NCI-H1930 (cell line): ENCODE data around the gene NCAM1.
A peak's percentile ranks its signal among the peaks of the same experiment; 100 is the strongest.

ENCODE experiments used
- DNase-seq, 2 experiments: peaks; one replicate each; lab custom pipeline; 2025; lab: John Stamatoyannopoulos, UW

NCAM1 gene

DNA sequence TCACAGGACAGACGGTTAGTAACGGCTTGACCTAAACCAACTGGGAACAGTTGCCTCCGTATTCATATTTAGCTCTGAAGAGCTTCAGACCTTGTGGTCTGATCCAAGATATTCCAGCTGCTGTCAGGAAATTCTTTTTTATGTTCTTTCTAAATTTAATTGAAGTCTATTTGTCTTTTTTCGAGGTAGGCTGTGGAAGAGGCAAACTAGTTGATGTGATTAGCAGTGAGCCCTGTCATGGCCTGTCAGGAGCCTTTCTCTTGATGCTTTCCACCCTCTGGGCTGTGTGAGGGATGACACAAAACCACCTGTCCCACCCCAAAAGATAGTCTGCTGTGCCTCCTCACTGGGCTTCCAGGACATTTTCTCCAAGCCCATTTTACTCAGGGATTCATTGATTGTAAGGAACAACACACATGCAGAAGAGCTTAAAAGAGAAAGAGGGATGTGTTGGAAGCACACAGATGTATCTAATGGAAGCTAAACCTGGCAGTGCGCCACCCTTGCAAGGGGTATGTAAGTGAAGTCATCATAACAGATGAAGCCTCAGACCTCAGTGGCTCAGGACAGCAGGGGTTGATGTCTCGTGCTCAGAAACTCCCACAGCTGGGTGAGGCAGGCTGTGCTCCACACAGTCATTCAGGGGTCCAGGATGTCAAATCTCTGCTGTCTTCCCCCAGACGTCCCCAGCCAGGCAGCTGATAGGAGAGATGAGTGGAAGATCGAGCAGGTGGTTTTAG, 170.0 kb downstream of the NCAM1 start:
- no peak for DNase-seq

DNA sequence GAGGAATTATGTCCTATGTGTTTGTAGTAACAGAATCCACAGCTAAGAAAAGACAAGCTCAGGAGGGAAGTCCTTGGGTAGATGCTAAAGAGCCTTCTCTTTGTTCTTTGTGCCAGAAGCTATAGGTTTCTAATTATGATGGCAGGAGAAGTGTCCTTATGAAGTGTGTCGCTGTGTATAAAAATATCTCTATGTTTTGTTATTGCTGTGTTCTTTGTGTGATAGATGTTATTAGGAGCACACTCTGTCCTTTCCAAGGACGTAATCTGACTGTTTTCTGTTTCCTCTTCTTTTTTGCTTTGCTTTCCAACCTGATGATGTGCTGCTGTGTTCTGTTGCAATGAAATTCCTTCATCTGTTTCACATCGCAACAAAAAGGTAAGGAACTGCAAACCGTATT, 171.9 kb downstream of the NCAM1 start:
- DNase-seq = no peak

GRCh38 chr11:113134626-113135025, 173.4 kb downstream of the NCAM1 start:
- no peak for DNase-seq

- peak; percentile 69 to 72 for DNase-seq
Measured at GRCh38 chr11:113137713-113138529, 176.7 kb downstream of the NCAM1 start.

DNA sequence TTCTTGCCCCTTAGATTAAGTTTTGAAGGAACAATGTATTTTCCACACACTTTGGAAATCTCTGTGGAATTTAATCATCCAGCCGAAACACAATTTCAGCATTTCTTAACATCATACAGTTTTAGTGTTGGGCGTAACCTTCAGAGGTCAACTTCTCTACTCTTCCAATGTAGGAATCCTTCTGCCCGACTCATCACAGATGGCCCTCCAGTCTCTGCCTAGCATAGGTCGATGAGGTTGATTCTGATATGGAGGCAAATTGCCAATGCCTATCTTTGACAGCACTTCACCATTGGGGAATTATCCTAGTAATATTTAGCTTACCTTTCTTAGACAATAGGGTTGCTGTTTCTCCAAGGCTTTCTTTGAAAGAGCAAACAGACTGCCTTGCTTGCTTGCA, 177.5 kb downstream of the NCAM1 start:
- DNase-seq = no peak

GRCh38 chr11:113141010-113141409, 179.8 kb downstream of the NCAM1 start:
- DNase-seq = no peak

DNA sequence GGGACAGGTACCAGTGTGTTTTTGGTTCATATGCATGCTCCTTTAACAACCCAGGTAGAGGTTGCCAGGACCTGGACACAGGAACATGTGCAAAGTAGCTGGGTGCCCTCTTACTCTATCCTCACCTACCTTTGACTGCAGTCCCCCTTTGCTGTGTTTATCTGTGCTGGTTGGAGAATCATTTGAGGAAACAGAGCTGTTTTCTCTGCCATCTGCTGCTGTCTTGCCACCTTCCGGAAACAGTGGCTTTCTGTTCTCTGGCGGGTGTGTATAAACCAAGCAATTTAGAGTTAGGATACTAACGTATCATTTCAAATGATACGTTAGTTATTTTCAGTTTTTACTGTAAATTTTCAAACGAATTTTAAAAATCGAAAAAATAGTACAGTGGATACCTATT, 181.3 kb downstream of the NCAM1 start:
- DNase-seq = no peak

DNA sequence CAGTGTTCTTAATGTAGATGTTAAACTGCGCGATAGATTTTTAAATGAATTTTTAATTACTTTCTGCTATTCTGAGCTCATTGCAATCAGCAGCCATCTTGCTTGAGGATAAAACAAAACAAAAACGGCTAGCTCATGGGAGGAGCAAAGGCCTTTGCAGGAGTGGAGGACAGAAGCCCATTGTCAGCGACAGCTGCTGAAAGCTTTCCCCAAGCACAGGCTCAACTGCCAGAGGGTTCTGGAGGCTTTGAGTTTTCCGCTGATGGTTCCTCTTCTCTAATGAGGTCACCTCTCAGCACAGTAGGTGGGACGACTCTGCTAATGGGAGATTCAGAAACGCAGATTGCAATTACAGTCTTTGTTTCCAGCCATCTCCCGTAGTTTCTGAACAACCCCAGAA, 186.0 kb downstream of the NCAM1 start:
- peak in 1 of 2 experiments; percentile 20 for DNase-seq

- no peak for DNase-seq
Measured at GRCh38 chr11:113148076-113148475, 186.9 kb downstream of the NCAM1 start.

- no peak for DNase-seq
Measured at GRCh38 chr11:113148652-113149051, 187.4 kb downstream of the NCAM1 start.

DNA sequence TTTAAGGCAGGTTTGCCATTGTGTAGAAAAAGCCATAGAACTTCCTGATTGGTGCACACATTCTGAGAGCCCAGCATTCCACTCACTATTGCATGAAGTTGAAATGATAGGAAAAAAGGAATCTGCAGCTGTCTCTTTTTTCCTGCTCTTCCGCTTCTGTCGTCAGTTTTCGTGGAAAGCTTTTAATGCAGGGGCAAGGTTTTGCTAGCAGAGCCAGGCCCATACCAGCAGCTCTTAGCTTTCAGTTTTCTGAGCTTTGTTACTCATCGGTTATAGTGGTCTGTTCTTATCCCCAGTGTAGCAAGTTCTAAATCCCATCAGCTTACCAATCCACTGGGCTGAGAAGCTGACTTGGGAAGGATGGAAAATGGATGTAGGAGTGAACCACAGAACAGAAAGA, 190.3 kb downstream of the NCAM1 start:
- no peak for DNase-seq

- DNase-seq = no peak
Measured at GRCh38 chr11:113152500-113152899, 191.3 kb downstream of the NCAM1 start.

- DNase-seq = no peak
Measured at GRCh38 chr11:113153847-113154246, 192.6 kb downstream of the NCAM1 start.

GRCh38 chr11:113159988-113160807, 199.0 kb downstream of the NCAM1 start:
- peak in 1 of 2 experiments; percentile 15 for DNase-seq

GRCh38 chr11:113160808-113161124, 199.5 kb downstream of the NCAM1 start:
- DNase-seq = no peak

- DNase-seq = peak; percentile 66 to 73
Measured at GRCh38 chr11:113161711-113162591, 200.7 kb downstream of the NCAM1 start.

DNA sequence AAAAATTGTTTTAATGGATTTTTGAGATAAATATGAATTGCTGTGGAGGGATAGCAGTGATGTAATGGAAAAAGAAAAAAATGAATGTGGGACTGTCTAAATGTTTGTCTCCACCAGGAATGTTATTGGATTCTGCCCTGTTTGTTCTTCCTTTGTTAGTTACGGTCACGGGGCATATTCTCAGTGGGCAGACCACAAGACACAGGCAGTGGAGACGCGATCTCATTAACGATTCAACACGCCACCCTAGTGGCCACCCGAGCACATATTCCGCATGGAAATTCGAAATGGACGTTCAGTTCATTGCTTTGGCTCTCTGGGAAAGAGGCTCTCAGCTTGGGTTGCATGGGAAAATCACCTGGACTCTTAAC, 201.4 kb downstream of the NCAM1 start:
- peak; percentile 54 to 69 for DNase-seq

DNA sequence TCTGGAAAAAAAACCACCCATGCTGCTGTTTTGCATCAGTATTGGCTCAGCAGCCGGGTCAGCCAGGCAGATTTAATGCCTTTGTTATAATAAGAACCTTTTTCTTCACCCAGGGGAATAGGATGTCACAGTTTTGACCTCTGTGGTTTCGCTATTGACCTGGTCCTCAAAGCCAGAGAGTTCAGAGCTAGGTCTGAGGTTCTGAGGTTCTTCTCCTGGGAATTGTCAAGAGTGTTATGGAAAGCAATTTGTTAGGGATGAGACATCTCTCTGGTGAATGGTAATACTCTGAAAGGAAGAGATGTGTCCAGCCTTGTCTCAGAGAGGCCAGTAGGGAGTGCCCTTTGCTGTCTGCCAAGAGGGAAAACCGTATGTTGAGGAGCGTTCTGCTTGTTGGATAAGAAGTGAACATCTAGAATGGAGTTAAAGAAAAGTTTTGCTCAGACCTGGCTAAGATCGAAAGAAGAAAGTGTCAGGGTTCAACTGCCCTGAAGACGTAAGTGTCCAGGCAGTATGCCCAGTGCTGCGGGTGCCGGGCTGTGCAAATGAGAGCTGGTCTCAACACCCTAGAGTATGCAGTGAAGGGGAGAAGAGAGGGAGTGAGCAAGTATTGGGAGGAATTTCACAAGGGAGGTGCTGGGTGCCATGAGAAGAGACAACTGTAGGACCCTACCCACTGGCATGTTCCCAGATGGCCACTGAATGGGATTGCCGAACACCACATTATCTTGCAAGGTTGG, 202.2 kb downstream of the NCAM1 start:
- no peak for DNase-seq

GRCh38 chr11:113166280-113166679, 205.1 kb downstream of the NCAM1 start:
- no peak for DNase-seq

DNA sequence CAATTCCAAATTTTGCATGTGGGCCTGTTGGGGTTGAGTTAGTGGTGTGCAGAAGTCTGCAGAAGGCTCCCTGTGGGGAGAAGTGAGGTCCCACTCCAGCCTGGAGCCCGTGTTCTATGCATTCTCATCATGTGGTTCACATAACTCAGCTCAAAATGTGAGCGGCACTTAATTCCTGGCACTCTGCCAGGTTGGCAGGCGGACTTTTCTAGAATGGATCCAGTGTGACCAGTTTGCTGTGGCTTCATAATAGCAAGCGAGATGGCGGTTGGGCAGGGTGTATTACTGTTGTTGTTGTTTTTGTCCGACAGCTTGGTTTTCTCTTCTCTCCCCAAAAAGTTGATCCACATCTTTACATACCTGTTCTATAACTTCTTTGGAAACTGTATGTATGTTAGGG, 206.4 kb downstream of the NCAM1 start:
- DNase-seq = peak; percentile 35 to 56
